IPS-15b (cell line): ENCODE measurements around the gene COL9A1.

Experiments used
- H3K27me3 ChIP-seq: one replicate; pipeline ENCODE4 v1.6.1; 2013; ENCODE audit warnings: low read length; ENCODE audit not compliant: control insufficient read depth, insufficient read depth
- H3K36me3 ChIP-seq: one replicate; pipeline ENCODE4 v1.6.1; 2013; ENCODE audit warnings: low read length; ENCODE audit not compliant: control insufficient read depth, insufficient read depth
- H3K4me1 ChIP-seq: one replicate; pipeline ENCODE4 v1.6.1; 2013; ENCODE audit warnings: mild to moderate bottlenecking, low read length; ENCODE audit not compliant: control insufficient read depth, insufficient read depth
- H3K4me3 ChIP-seq: one replicate; pipeline ENCODE4 v1.5.1; 2013; ENCODE audit warnings: low read depth, low read length
- H3K9ac ChIP-seq: one replicate; pipeline ENCODE4 v1.6.1; 2013; ENCODE audit warnings: low read depth, mild to moderate bottlenecking, low read length
- H3K9me3 ChIP-seq: one replicate; pipeline ENCODE4 v1.6.1; 2013; ENCODE audit warnings: mild to moderate bottlenecking, low read length; ENCODE audit not compliant: control insufficient read depth, insufficient read depth

COL9A1 gene

DNA sequence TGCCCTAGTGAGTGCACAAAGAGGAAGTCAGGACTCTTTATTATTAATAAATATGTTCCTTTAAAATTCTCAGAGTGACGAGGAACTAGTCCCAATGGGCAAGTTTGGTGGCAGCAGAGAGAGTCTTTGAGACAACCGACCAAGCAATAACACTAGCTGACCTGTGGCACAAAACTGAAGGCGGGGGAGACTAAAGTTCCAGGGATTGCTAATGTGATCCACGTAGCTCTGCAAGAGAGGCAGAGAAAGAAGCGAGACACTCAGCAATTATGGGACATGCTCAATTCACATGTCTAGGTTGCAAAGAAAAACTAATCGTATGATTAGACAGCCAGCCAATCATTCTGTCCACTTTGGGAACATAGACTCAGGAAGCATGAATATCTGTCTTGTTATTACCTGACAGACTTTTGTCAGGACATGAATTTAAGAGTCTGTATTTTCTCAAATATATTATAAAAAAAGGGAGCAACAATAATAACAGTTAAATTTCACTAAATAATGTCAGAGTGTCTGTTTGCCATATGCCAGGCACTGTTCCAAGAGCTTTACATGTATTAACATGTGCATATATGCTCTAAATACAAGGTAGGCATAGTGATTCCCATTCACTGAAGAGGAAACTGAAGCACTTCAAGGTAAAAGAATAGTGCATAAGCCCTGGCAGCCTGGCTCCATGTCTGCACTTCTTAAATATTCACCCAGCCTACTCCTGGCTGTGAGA is 81.0 kb downstream of the COL9A1 start:
- Histone ChIP-seq H3K9me3 (no peaks in the 10 kb centered on the region), H3K9ac (no peak overlapping the region), H3K4me1 (no peaks in the 10 kb centered on the region), H3K27me3 (no peaks in the 10 kb centered on the region), H3K4me3 (no peak overlapping the region), H3K36me3 (no peaks in the 10 kb centered on the region)

DNA sequence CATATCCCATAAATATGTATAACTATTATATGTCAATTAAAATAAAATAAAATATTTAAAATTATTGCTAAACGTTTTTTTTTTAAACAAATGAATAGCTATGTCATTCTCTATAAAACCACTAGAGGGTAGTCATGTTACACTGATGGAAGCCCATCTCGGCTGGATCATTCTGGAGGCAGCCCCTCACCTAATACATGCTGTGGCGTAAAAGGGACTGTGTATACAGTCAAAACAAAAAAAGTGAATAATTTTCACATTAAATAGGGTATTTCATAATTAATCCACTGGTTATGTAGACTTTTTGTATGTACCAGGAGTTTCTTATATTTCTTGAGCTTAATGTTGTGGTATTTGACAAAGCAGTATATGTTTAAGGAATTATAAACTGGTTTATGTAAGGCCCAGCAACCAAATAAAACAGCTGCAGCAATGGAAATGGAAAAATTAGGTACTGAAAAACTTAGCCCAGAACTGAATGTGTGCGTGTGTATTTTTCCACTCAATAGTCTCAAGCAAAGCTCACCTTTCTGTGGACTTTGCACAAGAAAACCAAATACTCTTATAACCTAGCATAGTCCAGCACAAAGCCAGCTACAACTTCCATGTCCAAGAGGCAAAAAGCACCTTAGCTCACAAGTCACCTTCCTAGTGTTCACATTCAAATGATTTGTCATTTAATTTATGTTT is 81.7 kb downstream of the COL9A1 start:
- H3K4me1 ChIP-seq, result no peaks in the 10 kb centered on the region
- H3K36me3 ChIP-seq, result no peaks in the 10 kb centered on the region
- H3K27me3 ChIP-seq, result no peaks in the 10 kb centered on the region
- H3K9me3 ChIP-seq, result no peaks in the 10 kb centered on the region
- no peak overlapping the region for H3K4me3 ChIP-seq
- H3K9ac ChIP-seq, result no peak overlapping the region

DNA sequence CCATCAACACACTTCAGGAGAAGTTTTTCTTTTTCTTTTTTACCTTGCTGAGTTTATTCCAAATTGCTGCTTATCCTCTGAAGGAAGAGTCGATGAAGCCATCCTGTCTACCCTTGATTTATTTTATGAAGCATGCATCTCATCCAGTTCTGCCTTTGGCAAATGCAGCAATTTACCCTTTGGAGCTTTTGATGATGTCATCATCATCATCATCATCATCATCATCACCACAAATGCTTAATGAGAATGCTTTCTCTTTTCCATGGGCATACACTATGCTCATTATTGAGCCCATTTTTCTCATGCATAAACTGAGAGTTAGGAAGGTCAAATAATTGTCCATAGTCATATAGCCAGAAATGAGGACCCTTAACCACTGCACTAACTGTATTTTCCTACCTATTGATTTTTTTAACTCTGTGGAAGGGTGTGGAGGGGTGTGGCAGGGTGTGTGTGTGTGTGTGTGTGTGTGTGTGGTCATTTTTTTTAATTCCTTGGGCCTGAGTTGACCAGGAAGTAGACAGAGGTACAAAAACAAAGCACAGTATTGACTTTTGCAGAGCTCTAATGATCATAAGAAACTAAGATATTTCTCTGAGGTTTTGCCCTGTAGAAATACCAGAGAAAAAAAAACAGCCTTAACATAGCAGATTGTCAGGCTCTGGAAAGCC is 82.8 kb downstream of the COL9A1 start:
- no peaks in the 10 kb centered on the region for H3K4me1 ChIP-seq
- H3K27me3 ChIP-seq, result no peaks in the 10 kb centered on the region
- H3K36me3 ChIP-seq, result no peaks in the 10 kb centered on the region
- H3K9ac ChIP-seq, result no peak overlapping the region
- H3K4me3 ChIP-seq, result no peak overlapping the region
- no peaks in the 10 kb centered on the region for H3K9me3 ChIP-seq

DNA sequence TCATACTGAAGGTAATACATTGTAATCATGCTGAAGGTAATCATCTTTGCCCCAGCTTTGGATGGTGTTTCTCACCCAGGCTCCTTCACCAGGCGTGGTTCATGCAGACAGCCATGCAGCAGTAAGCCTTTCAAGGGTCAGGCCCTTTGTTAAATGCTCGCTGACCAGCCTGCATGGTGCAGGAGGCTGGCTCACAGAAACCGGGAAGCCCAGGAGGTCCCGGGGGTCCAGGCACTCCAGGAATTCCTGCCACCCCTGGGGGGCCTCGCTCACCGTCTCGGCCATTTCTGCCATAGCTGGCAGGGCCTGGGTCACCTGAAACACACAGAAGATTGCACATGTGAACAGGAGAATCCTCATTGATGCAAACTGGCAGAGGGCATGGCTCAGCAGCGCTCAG is 86.1 kb downstream of the COL9A1 start:
- Histone ChIP-seq H3K4me1 (no peaks in the 10 kb centered on the region), H3K4me3 (no peak overlapping the region), H3K9me3 (no peaks in the 10 kb centered on the region), H3K9ac (no peak overlapping the region), H3K36me3 (no peaks in the 10 kb centered on the region), H3K27me3 (no peaks in the 10 kb centered on the region)

DNA sequence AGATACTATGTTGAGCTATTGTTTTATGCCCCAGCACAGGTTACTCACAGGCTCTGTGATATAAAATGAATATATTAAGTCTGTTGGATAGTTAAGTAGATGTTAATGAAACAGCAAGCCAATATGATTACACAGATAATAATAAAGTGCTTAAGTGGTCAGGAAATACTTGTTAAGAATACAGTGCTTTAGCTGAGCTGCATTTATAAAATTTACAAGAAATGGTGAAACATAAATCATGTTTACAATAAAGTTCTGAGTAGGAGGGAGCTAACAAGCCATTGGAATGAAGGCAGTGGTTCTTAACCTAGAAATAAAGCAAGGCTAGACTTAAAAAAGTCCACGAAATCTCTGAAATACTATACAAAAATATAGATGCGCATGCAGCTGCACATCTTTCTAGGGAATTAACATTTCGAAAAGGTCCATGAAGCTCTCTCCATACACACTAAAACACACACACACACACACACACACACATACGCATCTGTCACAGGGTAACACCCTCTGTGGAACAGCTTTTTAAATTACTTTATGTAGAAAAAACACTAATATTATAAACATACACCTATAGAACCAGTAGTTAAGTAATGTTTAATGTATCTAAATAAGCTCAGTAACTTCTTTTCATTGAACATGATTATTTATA is 87.3 kb downstream of the COL9A1 start:
- Histone ChIP-seq H3K4me1 (no peaks in the 10 kb centered on the region), H3K9me3 (no peaks in the 10 kb centered on the region), H3K27me3 (no peaks in the 10 kb centered on the region), H3K9ac (no peak overlapping the region), H3K4me3 (no peak overlapping the region), H3K36me3 (no peaks in the 10 kb centered on the region)

DNA sequence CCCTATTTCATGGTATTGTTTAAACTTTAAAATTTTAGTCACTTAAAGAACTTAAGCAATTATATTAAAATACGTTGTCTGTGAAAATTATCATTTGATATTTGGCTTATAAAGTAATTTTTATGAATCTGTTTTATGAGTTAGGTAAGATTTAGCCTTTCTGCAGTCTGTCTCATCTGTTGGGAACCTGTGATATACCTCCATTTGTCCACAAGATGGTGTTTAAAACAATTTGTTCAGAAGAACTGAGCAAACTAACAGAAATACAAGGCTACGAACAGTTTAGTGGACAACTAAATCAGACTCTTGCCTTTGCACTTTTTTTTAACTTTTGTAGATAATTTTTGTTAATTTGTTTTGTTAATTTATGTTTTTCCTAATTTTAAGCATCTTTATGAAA is 92.4 kb downstream of the COL9A1 start:
- H3K4me1 ChIP-seq, result no peaks in the 10 kb centered on the region
- H3K36me3 ChIP-seq, result no peaks in the 10 kb centered on the region
- H3K9ac ChIP-seq, result no peak overlapping the region
- H3K4me3 ChIP-seq, result no peak overlapping the region
- no peaks in the 10 kb centered on the region for H3K9me3 ChIP-seq
- H3K27me3 ChIP-seq, result no peaks in the 10 kb centered on the region

DNA sequence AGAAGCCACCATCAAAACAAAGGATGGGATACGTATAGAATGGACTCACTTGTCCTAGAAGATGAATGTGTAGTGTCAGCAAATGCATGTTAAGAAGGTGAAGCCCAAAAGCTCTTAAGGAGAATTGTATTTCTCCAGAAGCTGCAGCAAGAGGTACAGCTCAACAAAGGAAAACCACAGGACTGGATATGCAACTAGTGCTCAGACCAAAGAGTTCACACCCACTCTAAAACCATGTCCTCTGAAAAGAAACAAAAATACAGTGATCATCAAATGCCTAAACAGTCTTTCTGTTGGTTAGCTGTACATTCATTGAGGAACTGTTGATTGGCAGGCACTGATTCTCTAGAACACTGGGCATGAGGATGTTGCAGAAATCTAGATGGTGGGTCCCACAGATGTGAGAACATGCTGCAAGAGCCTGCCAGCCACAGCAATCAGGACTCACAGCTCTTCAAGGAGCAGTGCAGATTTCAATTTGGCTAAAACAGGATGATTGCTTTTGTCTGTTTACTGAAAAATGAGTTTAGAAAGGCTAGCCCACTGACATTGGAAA is 94.6 kb downstream of the COL9A1 start:
- Histone ChIP-seq H3K4me1 (no peaks in the 10 kb centered on the region), H3K9me3 (no peaks in the 10 kb centered on the region), H3K27me3 (no peaks in the 10 kb centered on the region), H3K9ac (no peak overlapping the region), H3K36me3 (no peaks in the 10 kb centered on the region), H3K4me3 (no peak overlapping the region)

DNA sequence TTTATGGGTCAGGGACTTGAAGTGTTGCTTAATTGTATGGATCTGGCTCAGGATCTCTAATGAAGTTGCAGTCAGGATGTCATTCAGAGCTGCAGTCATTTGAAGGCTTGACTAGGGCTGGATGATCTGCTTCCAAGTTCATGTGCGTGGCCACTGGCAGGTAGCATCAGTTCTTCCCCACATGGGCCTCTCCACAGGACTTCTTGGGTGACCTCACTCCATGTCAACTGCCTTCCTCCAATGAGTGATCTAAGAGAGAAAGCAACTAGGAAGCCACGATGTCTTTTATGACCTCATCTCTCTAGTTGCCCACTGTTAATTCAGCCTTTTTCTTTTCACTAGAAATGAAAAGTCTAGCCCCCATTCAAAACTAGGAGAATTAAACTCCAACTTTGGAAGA is 104.1 kb downstream of the COL9A1 start:
- Histone ChIP-seq H3K4me3 (no peak overlapping the region), H3K4me1 (peaks cover 6% of the 10 kb centered on the region), H3K36me3 (no peaks in the 10 kb centered on the region), H3K9me3 (no peaks in the 10 kb centered on the region), H3K27me3 (no peaks in the 10 kb centered on the region), H3K9ac (no peak overlapping the region)

DNA sequence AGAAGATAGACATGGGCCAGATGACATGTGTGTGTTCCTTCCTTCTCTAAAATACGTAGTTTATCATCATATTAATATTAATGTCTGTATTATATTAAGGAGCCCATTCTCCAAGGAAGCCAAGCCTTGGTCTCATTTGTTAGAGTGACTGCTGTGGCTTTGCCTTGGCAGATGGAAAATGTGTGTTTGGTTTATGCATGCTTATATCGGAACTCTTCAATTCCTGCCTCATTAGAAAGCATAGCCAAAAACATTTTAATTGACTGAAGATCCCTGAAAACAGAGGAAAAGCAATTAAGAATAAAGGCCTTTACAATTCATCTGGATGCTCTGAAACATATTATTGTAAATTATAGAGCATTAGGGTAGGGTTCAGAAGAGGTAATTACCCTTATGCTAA is 106.4 kb downstream of the COL9A1 start:
- no peaks in the 10 kb centered on the region for H3K4me1 ChIP-seq
- H3K27me3 ChIP-seq, result no peaks in the 10 kb centered on the region
- no peaks in the 10 kb centered on the region for H3K36me3 ChIP-seq
- H3K4me3 ChIP-seq, result no peak overlapping the region
- H3K9me3 ChIP-seq, result no peaks in the 10 kb centered on the region
- H3K9ac ChIP-seq, result no peak overlapping the region

DNA sequence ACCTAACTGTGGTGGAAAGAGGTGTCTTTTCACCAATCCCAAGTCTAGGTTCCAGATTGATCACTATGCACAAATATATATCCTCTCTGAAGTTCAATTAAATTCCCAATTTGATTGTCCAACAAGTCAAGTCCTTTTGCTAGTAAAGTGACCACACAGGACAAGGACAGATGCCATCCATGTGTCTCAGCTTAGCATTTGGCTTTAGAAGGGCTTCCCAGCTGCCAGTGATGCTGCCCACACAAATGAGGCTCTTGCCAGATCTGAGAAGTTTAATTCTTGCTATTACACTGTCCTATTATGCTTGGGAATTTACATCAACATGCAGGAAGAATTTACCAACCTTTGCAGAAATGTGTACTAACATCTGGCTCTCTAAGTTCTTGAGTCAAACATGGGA is 108.5 kb downstream of the COL9A1 start:
- no peak overlapping the region for H3K4me3 ChIP-seq
- H3K36me3 ChIP-seq, result no peaks in the 10 kb centered on the region
- H3K9me3 ChIP-seq, result no peaks in the 10 kb centered on the region

DNA sequence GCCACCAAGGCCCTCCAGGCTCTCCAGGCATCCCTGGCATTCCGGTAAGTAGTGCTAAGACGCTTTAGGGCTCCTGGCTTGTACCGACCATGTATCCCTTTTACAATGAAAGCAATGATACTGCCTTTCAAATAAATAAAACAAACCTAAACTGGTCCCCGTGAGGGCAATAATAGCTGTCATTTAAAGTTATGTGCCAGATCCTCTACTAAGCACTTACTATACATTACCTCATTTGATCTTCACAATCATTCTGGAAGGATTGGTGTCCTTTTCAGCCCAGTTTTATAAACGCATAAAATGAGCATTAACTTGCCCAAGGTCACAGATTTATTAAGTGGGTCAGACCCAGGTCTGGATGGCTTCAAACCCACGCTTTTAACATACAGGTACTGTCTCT is 114.7 kb downstream of the COL9A1 start:
- H3K36me3 ChIP-seq, result no peaks in the 10 kb centered on the region
- no peaks in the 10 kb centered on the region for H3K4me1 ChIP-seq
- no peaks in the 10 kb centered on the region for H3K9me3 ChIP-seq
- no peak overlapping the region for H3K4me3 ChIP-seq
- no peak overlapping the region for H3K9ac ChIP-seq
- H3K27me3 ChIP-seq, result no peaks in the 10 kb centered on the region

More for the DNA sequence above, 108.5 kb downstream of the COL9A1 start:
- H3K4me1 ChIP-seq, result no peaks in the 10 kb centered on the region
- no peaks in the 10 kb centered on the region for H3K27me3 ChIP-seq
- no peak overlapping the region for H3K9ac ChIP-seq
